Activated CD4-positive, alpha-beta T cell treated with anti-CD3 and anti-CD28 coated beads, Interleukin-2, Interleukin-6, amounts not matched to agents 100 ng/mL and 50 ng/mL, durations not matched to agents 16 hours and 8 hours (primary cell): Measurements from ENCODE around the gene ARL16.

ENCODE experiments used
- DNase-seq: peaks from one replicate; pipeline ENCODE4 v3.0.0-alpha.2; 2020

The ARL16 gene, protein sequence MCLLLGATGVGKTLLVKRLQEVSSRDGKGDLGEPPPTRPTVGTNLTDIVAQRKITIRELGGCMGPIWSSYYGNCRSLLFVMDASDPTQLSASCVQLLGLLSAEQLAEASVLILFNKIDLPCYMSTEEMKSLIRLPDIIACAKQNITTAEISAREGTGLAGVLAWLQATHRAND

DNA sequence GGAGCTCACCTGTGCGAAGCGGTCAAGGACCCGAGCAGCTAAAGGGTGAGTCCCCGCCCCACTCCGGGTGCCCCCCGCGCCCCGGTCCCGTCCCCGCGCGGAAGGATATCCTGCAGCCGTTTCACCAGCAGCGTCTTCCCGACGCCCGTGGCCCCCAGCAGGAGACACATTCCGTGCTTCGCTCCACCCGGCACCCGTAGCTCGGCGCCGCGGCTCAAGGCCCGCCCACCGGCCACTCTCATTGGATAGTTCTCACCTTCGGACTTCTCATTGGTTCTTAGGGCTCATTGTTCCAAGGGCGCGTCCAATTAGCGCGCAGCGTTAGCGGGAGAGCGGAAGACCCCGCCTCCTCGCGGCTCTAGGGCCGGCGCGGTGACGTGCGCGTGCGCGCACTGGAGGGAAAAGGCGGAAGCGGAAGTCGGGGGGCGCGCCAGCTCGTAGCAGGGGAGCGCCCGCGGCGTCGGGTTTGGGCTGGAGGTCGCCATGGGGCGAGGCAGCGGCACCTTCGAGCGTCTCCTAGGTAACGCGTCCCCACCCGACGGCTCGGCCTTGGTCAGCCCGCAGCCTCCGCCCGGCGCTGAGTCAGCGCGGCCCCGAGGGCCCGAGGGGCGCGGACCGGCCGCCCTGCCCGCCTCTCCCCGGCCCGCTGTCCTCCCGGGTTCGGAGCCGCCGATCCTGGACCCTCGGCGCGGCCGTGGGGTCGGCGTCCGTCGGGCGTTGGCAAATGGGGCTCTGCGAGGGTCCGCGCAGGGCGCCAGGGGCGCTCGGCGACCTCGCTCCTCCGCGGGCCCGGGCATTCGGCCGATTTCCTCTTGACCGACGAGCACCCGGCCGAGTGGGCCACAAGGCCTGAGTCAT, at the start of gene ARL16, which contains the start of gene HGS:
Gene ARL16 (minus strand): TSS at position 214 of the 858 bp plus-strand sequence. CDS start 44 bp downstream, at position 170.
Gene HGS (plus strand): TSS at position 428 of the 858 bp plus-strand sequence. CDS start 56 bp downstream, at position 484.
- peak; percentile 99 for DNase-seq

DNA sequence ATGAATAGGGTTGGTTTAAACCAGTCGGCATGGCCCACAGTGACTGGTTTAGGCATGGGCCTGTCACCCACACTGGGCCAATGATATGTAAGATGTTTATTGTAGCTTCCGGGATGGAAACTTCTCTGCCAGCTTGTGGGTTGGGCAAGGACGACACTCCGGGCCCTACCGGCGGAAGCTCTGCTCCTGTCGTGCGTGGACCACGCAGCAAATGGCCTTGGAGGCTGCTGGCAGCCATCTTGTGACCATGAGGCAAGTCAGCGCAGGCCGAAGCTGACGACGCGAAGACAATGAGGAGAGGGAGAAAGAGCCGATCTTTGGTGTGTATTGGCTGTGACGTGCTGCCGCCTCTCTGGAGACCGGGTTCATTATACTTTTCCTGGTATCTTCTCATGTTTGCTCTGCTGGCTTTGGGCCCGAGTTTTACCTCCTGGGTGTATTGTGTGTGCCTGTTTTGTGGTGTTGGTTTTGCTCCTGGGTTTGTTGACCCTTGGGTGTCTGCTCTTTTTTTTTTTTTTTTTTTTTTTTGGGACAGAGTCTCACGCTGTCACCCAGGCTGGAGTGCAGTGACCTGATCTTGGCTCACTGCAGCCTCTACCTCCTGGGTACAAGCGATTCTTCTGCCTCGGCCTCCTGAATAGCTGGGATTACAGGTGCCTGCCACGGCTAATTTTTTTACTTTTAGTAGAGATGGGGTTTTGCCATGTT, 43.9 kb upstream of the ARL16 start:
- no peak for DNase-seq

DNA sequence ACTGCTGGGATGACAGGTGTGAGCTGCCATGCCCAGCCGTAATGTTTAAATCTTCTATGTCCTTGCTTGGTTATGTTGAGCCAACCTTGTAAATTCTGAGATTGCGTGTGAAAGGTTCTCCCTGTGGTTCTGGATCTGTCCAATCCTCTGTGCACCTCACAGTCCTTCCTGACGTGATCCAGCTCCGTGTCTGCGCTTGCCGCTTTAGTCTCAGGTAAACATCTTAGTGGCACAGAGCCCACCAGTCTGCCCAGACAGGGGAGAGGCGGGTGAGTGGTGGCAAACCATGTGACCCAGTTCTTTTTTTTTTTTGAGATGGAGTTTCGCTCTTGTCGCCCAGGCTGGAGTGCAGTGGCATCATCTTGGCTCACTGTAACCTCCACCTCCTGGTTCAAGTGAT, 42.4 kb upstream of the ARL16 start:
- no peak for DNase-seq

DNA sequence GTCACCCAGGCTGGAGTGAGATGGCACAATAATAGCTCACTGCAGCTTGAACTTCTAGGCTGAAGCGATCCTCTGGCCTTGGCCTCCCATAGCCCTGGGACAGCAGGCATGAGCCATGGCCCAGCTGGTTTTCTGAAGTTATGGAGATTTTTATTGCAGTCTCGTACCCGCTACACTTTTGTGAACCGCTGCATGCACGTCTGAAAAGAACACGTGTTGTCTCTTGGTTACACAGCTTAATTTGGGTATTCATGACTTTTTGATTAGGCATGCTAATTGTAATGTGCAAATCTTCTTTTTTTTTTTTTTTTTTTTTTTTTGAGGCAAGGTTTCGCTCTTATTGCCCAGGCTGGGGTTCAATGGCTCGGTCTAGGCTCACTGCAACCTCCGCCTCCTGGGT, 41.8 kb upstream of the ARL16 start:
- DNase-seq: no peak

DNA sequence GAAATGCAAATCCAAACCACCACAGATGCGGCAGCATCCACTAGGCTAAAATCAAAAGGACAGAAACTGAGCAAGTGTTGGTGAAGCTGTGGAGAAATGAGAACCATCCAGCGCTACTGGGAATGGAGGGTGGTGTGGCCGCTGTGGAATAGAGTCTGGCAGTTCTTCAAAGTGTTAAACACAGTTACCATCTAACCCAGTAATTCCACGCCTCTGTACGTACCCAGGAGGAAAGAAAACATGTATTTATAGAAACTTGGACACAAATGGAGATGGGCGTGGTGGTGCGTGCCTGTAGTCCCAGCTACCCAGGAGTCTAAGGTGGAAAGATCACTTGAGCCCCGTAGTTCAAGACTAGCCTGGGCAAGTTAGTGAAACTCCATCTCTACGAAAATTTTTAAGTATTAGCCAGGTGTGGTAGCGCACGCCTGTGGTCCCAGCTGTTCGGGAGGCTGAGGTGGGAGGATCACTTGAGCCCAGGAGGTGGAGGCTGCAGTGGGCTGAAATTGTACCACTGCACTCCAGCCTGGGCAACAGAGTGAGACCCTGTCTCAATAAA, 40.1 kb upstream of the ARL16 start:
- no peak for DNase-seq

DNA sequence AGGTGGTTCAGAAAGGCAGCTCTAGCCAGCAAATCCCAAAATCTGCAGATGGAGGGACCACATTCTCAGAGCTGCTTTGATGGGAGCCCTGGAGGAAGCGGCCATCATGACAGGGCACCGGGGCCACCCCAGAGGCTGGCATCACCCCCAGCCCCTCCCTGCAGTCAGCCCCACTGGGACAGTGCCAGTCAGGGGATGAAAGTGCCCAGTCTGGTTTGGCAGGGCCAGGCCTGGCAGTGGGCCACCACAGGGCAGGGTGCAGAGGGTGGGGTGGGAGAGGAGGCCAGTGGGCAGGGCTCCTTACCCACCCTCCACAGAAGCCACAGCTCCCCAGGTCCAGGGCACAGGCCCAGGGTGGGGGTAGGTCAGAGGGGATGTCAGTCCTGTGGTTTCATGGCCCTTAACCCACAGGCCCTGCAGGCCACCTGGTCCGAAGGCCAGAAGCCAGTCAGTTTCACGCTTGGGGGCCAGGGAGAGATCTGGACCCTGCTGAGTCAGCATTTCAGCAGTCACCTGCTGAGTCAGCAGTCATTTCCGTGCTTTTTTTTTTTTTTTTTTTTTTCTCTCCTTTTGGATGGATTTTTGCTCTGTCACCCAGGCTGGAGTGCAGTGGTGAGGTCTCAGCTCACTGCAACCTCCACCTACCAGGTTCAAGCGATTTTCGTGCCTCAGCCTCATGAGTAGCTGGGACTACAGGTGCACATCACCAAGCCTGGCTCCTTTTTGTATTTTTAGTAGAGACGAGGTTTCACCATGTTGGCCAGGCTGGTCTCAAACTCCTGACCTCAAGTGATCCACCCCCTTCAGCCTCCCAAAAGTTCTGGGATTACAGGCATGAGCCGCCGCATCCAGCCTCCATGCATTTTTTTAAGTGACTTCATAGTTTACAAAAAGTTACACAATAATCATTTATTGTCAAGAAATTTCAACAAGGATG, 38.9 kb upstream of the ARL16 start:
- no peak for DNase-seq

DNA sequence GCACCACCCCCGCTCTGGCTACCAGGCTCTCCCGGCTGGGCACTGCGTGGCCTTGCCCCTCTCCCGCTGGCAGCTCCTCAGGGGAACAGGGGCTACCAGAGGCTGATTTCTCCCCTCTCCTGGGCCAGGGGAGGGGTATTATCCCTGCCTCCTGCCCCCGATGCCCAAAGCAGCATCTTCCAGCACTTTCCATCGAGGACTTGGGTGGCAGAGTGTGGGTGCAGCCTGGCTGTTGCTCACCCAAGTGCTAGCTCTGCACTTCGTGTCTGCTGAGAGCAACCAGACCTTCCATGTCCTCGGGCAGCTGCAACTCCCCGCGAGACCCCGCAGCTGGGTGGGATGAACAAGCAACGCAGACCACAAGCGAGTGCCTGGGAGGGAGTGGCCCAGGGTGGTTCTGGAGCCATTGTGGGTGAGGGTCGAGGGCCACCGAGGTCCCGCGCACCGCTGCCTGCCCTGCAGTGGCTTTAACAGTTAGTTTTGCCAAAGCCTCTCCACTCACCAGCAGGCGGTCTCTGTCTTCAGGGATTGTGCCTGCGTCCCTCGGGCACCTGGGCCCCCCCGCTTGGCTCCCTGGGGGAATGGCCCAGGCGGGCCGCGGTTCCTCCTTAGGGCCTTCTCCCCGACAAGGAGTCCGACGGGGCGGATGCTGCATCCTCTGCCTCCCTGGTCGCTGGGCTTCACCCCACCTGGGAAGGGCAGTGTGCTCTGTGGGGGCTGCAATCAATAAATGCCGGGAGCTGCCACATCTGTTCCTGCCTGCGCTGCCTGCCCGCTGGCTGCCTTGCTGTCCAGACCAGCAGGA, 36.9 kb upstream of the ARL16 start:
- DNase-seq: no peak

DNA sequence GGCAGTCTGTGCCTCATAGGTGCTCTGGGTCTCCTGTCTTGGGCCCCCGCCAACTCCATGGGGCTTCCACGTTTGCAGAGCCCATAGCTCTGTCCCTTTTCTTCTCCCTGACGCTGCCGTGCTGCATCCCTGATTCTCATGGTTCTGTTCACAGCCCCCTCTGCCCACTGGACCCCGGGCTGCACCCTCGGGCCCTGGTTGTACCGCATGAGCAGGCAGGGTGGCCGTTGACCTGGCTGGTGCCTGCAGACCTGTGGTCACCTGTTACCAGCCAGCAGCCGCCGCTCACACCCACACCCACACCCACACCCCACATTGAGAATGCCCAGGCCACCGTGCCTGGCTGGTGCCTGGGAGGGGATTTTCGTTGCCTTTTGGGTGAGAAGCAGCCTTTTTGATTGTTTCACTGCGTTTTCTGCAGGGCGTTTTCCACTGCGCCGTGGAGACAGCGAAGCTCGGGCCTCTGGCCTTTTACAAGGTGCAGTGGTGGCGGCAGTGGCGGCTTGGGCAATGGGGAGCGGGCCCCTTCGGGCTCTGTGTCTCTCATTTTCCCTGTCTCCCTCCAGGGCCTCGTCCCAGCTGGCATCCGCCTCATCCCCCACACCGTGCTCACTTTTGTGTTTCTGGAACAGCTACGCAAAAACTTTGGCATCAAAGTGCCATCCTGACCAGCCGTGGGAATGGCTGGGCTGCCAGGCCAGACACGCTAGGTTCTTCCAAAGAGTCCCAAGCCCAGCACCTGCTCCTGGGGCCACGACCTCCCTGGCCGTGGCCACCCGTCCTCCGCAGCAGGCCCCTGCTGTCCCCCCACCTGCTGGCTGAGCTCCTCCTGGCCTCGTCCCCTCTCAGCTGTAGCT, 36.0 kb upstream of the ARL16 start:
- DNase-seq: no peak

DNA sequence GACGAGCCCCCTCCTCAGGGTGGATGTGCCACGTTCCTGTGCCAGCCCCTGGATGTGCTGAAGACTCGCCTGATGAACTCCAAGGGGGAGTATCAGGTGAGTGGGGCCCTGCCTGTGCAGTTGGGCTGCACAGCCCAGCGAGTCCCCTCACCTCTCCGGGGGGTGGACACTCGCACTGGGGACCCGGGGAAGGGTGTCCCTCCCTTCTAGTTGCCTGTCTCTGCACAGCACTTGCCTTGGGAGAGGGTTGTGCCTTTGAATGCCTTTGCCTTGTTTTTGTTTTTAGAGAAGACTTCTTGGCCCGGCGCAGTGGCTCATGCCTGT, 34.1 kb upstream of the ARL16 start:
- no peak for DNase-seq

DNA sequence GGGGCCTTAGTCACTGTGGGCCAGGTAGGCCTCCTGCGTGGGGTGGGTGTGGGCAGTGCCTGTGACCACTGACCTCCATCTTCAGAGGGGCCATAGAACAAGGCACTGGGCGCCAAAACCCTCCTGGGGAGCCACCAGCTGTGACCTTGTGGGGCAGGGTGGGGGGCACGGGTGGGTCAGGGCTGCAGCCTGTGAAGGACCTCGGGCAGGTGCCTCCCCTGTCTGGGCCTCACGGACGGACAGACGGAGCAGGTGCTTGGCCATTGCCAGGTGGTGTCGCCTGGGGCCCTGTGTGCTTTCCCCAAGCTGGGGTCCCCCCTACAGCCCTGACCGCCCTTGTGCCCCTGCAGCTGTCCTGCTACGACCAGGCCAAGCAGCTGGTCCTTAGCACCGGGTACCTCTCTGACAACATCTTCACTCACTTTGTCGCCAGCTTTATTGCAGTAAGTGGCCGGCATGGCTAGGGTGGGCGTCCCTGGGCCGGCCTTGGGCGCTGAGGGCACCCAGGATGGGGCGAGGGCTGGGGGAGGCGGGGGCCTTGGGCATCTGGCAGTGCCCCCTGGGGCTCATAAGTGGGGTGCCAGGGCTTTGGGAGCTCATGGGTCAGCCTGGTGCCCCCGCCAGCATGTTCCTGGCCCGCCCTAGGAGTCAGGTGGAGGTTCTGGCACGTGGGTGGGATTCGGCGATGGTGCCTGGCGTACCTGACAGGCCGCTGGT, 33.6 kb upstream of the ARL16 start:
- no peak for DNase-seq

DNA sequence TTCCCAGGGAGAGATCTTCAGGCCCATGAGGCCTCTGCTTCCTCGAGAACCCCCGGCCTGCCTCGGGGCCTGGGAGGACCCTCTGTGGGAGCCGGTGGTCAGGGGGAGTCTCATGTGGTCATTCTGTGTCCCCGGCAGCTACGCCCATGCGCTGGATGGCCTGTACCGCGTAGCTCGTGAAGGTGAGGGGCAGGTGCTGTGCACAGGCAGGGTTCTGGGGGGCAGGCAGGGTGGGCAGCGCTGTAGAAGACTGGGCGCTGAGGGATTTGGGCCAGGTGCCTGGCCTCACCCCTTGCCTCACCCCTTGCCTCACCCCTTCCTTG, 33.0 kb upstream of the ARL16 start:
- DNase-seq: no peak

DNA sequence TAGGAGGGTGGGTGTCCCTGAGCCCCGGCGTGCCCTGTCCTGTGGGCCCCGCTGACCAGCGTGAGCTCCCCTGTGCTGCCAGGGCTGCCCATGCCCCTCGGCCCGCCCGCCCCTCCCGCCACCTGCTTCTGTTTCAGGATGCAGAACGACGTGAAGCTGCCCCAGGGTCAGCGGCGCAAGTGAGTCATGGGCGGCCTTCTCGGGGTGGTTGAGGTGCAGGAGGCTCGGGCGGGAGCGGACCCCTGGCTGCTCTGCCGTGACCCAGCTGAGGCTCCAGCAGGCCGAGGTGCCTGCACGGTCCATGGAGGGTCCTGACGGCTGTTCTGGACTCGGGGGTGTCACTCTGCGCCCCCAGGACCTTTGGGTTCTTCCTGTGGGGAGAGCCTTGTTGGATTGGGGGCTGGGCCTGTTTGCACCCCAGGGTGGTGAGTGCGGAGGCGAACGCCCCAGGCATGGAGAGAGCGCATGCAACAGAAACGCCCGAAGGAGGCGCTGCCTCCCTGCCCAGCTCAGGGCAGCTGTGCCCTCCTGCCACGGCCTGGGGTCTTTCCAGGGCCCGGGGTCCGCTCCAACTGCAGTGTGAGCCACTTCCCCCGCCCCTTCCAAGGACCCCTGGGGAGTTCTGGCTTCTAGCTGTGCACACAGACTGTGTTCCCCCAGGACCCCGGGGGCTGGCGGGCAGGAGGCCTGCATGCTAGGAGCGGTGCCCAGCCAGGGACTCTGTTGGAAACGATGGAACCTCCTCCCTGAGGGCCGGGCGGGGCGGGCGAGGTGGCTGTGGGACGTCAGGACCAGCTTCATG, 32.5 kb upstream of the ARL16 start:
- DNase-seq: no peak

DNA sequence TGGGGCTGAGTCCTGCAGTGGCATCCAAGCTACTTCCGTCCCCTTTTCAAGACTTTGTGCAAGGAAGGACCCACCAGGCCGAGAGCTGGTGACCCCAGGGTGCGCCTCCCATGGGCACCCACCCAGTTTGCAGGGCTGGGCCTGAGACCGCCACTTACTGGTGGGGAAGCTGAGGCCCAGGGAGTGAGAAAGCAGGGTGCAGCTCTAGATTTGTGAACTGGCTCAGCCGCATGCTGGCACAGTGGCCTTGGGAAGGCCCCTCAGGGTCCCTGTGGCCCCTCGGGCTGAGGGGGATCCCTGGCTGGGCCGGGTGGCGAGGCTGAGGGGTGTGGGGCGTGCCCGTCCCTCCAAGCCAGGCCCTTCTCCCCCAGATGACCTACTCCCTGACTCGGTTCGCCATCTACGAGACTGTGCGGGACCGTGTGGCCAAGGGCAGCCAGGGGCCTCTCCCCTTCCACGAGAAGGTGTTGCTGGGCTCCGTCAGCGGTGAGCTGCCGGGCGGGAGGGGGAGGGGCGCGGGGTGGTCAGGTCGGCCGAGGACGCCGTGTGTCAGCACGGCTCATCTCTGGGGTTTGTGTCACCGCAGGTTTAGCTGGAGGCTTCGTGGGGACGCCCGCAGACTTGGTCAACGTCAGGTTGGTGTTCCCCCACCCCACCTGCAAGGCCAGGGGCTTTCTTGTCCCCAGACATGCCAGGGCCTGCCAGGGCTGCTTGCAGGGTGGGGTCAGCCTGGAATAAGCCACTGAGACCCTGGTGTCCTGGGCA, 31.7 kb upstream of the ARL16 start:
- no peak for DNase-seq

DNA sequence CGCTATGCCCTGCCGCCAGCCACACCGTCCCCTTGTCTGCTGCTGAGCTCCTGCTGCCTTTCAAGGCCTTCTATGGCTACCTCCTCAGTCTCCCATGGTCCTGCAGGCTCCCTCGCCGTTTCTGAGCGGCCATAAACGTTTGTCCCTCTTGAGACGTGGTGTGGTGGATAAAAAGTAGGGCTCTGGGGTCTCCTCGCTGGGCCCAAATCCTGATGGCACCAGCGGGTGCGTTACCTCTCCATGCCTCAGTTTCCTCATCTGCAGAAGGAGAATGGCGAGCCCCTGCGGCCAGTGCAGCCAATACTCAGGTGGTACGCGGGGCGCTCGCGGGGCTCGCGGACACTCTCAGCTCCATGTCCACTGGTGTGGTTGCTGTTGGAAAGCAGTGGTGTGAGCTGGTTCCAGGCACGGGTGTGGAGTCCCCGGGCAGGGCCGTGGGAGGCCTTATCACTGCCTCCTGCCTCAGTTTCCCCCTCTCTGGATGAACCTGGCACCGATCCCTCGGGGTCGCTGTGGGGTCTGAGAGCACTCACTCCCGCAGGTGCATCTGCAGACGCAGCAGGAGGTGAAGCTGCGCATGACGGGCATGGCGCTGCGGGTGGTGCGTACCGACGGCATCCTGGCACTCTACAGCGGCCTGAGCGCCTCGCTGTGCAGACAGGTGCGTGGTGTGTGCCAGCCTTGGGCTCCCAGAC, 31.0 kb upstream of the ARL16 start:
- DNase-seq: no peak

DNA sequence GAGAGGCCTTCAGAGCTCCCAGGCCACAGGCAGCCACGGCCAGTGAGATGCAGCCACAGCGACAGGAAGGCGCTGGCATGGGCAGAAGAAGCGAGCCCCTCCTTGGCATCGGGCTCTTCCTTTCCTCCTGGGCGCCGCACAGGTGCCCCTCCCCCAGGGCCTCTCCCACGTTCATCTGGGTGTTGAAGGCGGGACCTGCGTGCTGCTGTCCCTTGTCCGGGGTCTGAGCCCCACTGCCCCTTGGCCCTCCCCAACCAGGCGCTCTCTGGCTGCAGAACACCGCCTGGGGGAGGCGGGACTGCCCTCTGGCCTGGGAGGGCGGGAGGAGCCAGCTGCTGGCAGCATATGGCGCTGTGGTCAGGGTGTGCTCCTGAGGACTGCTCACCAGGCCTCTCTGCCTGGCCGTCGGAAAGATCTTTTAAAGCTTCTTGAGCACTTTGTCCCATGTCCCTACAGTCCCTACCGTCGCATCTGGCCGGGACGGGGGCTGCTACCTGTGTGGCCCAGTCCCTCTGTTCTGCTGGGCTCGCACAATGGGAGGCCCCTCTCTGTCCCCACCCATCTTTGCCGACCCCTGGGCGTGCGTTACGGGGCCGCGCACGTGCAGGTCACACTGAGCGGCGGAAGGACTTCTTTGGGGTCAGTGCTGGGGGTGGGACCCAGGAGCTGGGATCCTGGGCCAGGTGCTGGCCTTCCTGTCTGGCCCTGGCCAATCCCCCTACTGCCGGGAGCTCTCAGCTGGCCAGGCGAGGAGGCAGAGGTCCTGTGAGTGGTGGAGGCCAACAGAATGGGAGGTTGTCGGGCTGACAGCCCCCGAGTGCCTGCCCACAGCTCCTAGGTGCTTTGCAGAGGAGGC, 30.2 kb upstream of the ARL16 start:
- DNase-seq: no peak

DNA sequence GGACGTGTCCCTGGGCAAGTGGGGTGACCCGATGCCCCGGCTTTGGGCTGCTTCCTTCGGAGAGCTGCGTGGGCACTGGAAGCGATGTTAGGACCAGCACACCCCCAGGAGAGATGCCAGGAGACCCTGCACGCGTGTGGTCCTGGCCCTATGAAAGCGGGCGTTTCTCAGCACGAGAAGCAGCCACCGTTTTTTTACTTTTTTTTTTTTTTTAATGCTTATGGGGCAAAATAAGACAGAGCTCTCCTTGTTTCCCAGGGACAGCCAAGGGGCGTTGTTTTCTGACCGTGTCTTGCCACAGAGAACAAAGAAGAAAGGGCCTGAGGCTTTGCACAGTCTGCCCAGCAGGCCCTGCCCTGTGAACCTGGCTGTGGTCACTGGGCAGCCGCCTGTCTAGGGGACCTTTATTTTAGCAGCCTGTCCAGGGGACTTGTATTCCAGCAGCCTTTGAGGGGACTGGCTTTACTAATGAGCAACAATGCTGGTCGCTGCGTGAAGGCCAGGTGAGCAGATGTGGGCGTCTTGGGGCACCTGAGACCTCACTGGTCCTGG, 29.5 kb upstream of the ARL16 start:
- DNase-seq: no peak
